Measurements from ENCODE around the gene DPEP2. TPM values are rescaled to one million over a fixed set of nuclear protein-coding genes. Genes with fewer than 3 reads are reported as not detected.

DPEP2 gene
- total and polyA plus RNA-seq, 8 donors, result 2.3 to 12.6 (median 3.4) TPM

DNA sequence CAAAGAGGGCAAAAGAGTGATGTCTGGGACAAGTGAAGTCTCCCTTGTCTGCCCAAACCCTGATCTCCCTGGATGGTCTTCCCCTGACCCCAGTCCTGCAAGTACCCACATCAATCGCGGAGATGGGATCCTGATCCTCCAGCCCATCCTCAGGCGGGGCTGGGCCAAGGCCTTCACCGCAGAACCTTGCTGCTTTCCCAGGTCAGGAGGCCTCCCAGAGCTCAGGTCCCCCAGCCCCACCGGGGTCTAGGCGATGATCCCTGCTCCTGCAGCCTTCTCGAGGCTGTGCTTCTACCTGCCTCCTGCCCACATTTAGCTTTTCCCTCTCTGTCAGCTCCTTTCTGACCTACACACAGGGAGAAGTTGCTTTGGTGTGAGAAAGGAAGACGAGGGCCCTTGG, 37.1 kb downstream of the DPEP2 start:
- TF ChIP-seq, protein P1, sequence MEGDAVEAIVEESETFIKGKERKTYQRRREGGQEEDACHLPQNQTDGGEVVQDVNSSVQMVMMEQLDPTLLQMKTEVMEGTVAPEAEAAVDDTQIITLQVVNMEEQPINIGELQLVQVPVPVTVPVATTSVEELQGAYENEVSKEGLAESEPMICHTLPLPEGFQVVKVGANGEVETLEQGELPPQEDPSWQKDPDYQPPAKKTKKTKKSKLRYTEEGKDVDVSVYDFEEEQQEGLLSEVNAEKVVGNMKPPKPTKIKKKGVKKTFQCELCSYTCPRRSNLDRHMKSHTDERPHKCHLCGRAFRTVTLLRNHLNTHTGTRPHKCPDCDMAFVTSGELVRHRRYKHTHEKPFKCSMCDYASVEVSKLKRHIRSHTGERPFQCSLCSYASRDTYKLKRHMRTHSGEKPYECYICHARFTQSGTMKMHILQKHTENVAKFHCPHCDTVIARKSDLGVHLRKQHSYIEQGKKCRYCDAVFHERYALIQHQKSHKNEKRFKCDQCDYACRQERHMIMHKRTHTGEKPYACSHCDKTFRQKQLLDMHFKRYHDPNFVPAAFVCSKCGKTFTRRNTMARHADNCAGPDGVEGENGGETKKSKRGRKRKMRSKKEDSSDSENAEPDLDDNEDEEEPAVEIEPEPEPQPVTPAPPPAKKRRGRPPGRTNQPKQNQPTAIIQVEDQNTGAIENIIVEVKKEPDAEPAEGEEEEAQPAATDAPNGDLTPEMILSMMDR (IDR thresholded peaks at IDR 0.05), result no peak
- intact Hi-C loops (cut with DNase I), result no loop called here
- Histone ChIP-seq H3K27me3 (no peaks in the 10 kb centered on the region), H3K9me3 (no peaks in the 10 kb centered on the region), H3K4me1 (peaks cover 31 to 81% of the 10 kb centered on the region in 2 donors), H3K27ac (peak overlapping the region in 1 of 2 donors; percentile 76), H3K4me3 (no peak overlapping the region), H3K36me3 (peaks cover 0 to 55% of the 10 kb centered on the region in 2 donors)
- DNase-seq (no peak), ATAC-seq (no peak)

DNA sequence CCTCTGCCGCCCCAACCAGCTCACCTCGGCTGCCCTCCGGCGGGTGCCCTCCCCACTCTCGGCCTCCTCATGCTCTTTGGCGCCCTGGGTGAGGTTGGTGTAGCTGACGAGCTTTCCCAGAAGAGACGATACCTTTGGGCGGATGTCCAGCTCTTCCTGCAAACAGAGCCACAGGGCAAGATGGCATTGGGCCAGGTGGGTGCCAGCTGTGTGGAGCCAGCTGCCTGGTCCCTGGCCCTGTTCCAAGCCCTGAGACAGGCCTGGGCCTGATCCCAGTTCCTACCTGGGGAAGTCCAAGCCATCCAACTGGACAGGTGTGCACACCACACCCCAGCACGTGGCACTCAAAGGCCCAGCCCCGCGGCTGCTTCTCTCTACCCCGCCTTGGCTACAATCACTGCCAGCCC, 37.7 kb downstream of the DPEP2 start:
- H3K9me3 ChIP-seq, result no peaks in the 10 kb centered on the region
- H3K36me3 ChIP-seq, result peaks cover 0 to 60% of the 10 kb centered on the region in 2 donors
- TF ChIP-seq, protein P1 (IDR thresholded peaks at IDR 0.05), result no peak
- peak overlapping the region in 1 of 2 donors; percentile 76 for H3K27ac ChIP-seq
- DNase-seq (peak in 2 of 4 donors; percentile 72 to 85), ATAC-seq (peak; percentile 66)
- intact Hi-C loops (cut with DNase I), result no loop called here
- no peak overlapping the region for H3K4me3 ChIP-seq
- H3K4me1 ChIP-seq, result peaks cover 25 to 75% of the 10 kb centered on the region in 2 donors
- H3K27me3 ChIP-seq, result no peaks in the 10 kb centered on the region

DNA sequence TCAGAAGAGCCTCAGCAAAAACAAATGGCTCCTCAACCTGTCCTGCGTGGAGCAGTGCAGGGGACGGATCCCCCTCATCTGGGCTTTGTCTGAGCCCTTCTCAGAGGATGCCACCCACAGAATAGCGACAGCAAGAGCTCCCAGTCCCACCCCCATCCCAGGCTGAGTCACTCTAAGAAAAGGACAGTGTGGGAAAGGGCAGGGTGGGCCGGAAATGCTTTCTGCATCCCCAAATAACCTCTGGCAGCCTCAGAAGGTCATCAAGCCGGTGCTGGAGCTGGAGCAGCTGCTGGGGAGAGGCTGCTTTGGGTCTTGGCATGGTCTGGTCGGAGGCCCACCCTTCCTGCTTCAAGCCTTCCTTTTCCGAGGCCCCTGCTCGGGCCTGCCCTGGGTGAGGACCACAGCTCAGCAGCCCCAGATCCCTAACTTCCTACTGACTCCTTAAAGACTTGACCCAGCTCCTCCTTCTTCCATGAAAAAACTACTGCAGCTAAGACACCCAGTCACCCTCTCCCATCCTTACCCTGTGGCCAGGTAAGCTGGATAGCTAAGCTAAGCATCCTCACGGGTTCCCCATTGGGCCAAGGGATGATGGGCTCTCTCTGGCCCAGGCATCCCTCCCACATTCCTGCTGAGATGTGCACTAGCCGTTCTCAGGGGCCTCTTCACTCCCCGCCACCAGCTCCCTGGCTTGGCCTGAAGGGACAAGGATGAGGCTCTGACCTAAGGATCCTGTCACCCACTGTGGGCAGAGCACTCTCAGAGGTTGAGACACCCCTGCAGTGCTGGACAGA, 39.6 kb downstream of the DPEP2 start:
- peaks cover 0 to 78% of the 10 kb centered on the region in 2 donors for H3K36me3 ChIP-seq
- peak; percentile 17 for ATAC-seq
- no peak overlapping the region for H3K4me3 ChIP-seq
- peak overlapping the region; percentile 26 to 76 for H3K27ac ChIP-seq
- DNase-seq, result no peak
- TF ChIP-seq, protein P1 (IDR thresholded peaks at IDR 0.05), result no peak
- peaks cover 11 to 59% of the 10 kb centered on the region in 2 donors for H3K4me1 ChIP-seq
- no peaks in the 10 kb centered on the region for H3K9me3 ChIP-seq
- H3K27me3 ChIP-seq, result no peaks in the 10 kb centered on the region
- intact Hi-C loops (cut with DNase I), result no loop called here

DNA sequence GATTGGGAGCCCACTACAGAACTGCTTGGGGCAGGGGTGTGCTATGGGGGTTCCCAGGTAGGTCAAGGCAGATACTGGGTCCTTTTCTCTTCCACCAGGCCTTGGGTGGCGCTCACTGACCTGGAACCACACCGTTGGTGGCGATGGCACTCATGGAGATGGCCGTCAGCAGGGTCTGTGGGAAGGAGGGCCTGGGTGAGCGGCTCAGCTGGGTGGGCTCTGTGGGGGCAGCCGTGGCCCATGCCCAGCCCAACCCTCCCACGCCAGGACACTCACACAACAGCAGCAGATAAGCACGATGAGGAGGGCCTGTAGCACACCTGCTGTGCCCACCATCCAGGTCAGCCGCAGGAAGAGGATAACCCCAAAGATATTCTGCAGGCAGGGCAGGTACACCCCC, 41.7 kb downstream of the DPEP2 start:
- ATAC-seq (no peak), DNase-seq (no peak)
- H3K27me3 ChIP-seq, result no peaks in the 10 kb centered on the region
- no peak overlapping the region for H3K4me3 ChIP-seq
- H3K27ac ChIP-seq, result peak overlapping the region in 1 of 2 donors; percentile 76
- H3K4me1 ChIP-seq, result peaks cover 11 to 40% of the 10 kb centered on the region in 2 donors
- TF ChIP-seq, protein P1 (IDR thresholded peaks at IDR 0.05), result no peak
- H3K36me3 ChIP-seq, result peaks cover 0 to 98% of the 10 kb centered on the region in 2 donors
- no peaks in the 10 kb centered on the region for H3K9me3 ChIP-seq
- intact Hi-C loops (cut with DNase I), result no loop called here

DNA sequence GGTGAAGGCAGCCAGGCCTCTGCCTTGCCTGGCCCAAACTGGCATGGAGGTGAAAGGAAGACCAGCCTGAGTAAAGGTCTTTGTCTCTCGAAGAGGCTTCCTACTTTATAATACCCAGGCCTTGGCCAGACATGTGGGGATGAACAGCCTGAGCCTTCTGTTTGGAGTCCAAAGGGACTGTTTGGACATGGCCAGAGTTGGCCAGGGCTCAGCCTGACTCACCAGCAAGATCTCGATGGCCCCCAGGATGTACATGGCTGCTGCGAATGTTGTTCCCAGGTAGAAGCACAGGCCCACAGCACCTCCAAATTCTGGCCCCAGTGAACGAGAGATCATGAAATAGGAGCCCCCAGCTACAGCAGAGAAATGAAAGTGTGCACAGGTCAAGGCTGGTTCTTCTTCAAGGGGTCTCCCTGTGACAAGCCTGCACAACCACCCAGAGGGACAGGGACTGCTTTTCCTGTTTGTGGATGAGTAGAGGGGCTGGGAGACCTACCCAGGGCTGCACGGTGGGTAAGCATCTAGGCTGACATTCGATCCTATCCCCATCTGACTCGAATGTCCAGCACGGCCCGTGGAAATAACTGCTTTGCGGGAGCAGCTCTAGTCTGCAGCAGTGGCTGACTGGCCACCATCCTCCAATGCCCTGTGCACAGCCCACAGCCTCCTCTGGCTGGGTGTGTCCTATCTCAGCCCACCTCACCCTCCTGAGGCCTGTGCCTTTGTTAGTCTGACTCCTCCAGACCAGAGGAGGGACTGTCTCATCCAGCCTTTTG, 44.7 kb downstream of the DPEP2 start:
- H3K36me3 ChIP-seq, result peaks cover 0 to 98% of the 10 kb centered on the region in 2 donors
- TF ChIP-seq, protein P1 (IDR thresholded peaks at IDR 0.05), result no peak
- no peaks in the 10 kb centered on the region for H3K9me3 ChIP-seq
- no peak for ATAC-seq
- H3K4me1 ChIP-seq, result peaks cover 2 to 10% of the 10 kb centered on the region in 2 donors
- no peak for DNase-seq
- intact Hi-C loops (cut with DNase I), result no loop called here
- no peaks in the 10 kb centered on the region for H3K27me3 ChIP-seq
- H3K27ac ChIP-seq, result no peak overlapping the region
- no peak overlapping the region for H3K4me3 ChIP-seq
